Muscle of arm (tissue), 12 donors: Measurements from ENCODE around the gene KRT32. TPM values are rescaled to one million over a fixed set of nuclear protein-coding genes. Genes with fewer than 3 reads are reported as not detected.

Experiments
- DNase-seq: peaks from one replicate; pipeline ENCODE4 v3.0.0-alpha.2; 2013
- polyA plus RNA-seq, 12 donors: library from polyadenylated mRNA; unstranded; fragments of 120-200 nt; gene quantifications; one replicate each; pipeline ENCODE4 v1.2.1, GENCODE V29; 2013; ENCODE audit not compliant: insufficient read length in 12 of 12

The KRT32 gene
- polyA plus RNA-seq, 12 donors, result 0.55 TPM; not detected in 11

DNA sequence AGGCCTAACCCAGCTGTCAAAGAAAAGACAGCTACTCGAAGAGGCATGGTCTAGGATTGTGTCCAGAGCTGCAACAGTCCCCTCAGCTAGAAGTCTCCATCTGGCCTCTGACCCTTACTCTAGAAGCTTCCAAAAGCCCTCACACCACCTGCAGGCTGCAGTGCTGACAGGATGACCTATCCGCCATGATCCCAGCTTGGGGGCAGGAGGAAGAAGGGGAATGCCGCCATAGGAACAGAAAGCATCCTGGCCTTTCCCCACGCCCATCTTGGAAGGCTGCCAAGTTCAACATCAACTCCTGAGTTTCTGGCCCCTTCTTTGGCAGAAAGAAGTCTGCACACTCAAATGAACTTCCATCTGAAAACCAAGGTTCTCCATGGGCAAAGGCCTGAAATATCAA is 25.6 kb upstream of the KRT32 start:
- DNase-seq, result peak; percentile 17

DNA sequence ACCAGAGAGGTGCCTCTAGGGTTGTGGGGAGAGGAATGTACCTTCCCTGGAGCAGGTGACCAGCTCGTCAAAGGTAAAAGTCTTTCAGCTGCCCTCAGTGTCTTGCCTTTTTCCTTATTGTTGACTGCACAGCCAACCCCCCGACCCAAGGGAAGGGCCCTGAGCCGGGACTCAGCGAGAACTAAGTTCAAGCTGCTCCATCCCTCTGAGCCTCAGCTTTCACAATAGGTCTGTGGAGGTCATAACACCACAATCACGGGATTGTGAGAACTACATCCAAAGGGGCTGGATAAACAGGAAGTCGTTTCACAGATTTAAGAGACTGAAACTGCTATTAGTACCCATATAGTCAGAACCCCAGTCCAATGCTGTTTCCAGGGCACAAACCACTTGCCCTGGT is 25.2 kb upstream of the KRT32 start:
- DNase-seq, result no peak

DNA sequence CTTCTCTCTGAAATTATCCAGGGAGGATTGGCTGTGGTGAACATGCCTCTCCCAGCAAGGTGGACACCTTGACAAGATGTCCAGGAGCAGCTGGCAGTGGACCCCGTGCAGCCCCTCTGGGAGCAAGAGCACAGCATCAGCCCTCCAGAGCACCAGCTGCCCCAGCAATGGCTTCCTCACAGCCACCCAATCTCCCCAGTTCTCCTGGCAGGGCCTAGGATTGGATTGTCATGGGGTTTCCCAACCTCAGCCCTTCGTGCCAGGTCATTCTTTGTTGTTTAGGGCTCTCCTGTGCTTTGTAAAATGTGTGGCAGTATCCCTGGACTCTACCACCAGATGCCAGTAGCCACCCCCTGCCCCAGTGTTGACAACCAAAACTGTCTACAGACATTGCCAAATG is 24.3 kb upstream of the KRT32 start:
- no peak for DNase-seq

DNA sequence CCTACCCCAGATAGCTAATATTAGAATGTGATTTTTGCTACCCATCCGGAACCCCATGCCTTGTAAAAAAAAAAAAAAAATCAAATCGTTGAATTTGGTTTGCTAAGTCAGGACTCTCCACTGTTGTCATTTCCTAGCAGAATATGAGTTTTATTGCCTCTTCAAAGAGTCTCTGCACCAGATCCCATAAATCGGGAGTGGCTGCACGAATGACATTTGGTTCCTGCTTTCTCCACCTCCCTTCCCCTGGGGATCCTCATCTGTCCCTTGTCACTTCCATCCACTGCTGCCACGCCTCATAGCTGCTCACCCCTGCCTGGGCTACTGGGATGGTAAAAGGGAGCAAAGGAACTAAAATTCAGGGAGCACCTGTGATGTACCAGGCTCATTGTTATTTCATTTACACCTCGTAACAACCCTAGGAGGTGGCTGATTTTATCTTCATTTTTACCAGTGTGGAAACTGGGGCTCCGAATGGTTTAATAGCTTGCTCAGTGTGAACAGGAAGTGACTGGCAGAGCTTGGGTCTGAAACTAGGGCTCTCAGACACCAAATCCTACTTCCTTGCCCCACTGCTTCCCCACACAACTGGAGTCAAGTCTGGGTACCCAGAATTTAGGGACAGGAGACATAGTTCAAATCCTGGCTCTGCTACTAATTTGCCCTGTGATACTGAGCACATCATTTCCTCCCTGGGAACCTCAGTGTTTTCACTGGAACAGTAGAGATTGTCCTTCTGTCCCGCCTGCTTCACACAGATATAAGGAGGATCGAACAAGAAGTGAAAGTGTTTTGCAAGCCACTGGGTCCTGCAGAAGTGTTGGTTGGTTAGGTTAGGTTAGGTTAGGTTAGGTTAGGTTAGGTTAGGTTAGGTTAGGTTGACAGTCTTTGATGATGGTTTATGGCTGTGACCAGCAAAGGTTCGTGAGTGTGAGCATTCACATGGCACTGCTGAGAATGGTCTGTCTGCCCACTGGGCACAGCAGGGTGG is 23.1 kb upstream of the KRT32 start:
- DNase-seq, result no peak

GRCh38 chr17:41489531-41489930 is 22.3 kb upstream of the KRT32 start, which contains the start of gene KRT36:
Gene KRT36 (minus strand): TSS chr17:41489910. CDS start chr17:41489864, 46 bp downstream.
- no peak for DNase-seq

- no peak for DNase-seq
Observed at GRCh38 chr17:41486809-41487530, 19.8 kb upstream of the KRT32 start.

GRCh38 chr17:41486316-41486715 is 19.1 kb upstream of the KRT32 start:
- DNase-seq, result no peak

DNA sequence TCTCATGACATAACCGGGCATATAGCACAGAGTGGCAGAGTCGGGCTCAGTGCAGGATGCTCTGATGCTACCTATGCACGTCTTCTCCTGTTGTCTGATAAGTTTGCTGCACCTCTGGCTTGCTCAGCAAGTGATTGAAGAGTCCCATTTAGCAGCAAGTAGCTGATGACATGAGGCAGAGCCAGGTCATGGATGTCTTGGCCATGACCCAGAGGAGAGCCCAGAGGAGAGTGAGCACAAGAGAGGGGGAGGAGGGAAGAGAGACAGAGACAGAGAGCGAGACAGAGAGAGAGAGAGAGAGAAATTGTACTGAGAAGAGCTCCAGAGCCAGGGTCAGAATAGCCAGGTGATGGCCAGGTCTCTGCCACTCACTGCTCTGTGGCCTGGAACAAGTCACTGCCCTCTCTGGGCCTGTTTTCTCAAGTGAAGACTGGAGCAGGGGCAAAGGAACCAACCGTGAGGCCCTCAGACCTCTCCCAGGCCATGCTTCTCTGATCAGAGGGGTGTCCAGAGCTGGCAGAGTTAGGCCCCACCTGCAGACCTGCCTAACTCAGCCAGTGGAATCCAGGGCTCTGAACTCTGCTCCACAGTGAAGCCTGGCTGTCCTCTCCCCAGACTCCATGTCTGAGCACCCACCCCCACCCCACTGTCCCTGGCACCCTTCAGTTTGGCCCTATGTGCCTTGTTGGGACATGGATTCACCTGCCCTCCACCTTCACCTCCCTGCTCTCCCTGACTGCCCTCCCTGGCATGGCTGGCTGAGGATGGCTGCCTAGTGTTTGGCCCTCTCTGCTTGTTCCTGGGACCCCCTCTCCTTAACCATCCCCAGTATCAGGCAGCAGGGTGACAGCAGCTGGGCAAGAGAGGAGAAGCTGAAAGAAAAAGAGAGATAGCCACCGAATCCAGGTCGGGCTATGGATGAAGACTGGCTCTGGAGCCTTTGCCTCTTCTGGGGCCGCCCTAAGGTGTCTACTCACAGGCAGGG is 18.0 kb upstream of the KRT32 start:
- no peak for DNase-seq

DNA sequence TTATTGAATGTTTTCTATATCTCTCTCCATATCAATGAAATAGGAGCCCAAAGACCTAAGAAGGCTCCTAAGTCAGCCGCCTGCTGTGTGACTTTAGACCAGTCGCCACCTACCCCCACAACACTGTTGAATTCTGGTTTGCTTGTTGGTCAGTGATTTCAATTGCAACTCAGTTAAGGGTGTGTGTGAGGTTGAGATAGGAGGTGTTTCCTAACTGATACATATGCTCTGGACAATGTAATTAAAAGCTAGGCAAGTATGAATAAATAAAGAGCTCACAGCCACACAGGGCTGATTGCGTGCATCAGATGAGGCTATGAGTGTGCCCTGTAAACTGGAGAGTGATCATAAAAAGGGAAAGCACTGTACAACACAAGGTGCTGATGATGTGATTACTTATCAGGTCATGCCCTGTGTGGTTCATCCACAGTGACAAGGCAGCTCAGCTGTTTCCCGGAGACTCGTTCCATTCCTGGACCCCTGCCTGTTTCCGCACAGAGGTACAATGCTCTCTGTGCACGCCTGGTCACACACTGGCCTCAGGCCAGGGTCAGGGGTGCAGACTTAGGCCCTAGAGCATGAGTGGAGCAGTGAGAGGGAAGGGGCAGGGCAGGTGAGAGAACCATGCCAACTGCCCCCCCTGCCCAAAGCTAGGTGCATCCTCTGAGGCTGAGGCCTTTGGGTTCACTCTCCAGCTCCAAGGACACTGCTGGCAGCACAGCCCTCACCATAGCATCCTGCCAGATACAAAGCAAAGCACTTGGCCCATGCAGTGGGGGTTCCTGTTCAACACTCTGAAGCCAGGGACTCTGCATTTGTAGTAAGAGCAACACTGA is 17.0 kb upstream of the KRT32 start:
- no peak for DNase-seq

DNA sequence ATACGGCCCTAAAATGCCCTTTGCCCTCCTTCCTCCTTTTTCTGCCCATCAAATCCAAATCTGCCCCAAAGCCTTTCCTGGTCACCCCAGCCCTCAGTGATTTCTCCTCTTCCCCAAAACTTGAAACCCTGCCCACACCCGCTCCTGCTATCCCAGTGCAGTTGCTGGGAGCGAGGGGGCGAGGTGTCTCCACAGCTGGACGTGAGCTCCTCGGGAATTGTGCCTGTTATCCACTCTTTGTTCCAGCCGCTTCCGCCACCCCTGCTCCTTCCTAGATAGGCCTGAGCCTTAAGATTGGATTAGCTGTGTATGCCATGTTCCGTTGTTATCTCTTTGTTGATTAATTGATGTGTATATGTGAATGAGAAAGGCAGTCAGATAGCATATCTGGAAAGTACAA is 16.3 kb upstream of the KRT32 start:
- no peak for DNase-seq

DNA sequence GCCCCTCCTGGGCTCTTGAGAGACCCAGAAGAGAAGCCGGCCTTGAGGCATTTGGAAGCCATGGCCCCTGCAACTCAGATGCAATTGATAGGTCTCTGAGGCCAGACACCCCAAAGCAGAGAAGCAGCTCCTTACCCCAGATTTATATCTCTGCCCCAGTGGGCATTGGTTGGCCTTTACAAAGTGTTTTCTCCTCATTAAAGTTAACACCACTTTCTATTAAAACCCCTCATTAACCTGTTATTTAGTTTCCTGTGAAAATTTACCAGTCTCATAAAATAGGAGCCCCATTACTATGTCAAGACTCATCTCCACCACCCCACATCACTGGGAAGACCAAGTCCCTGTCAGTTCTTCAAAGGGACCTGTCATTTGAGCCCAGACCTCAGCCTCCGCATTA is 13.8 kb upstream of the KRT32 start, which contains the start of gene KRT35:
TSS of gene KRT35 (minus strand) at position 116 of the 400 bp plus-strand sequence. CDS start at position 62, 54 bp downstream.
- DNase-seq, result no peak

DNA sequence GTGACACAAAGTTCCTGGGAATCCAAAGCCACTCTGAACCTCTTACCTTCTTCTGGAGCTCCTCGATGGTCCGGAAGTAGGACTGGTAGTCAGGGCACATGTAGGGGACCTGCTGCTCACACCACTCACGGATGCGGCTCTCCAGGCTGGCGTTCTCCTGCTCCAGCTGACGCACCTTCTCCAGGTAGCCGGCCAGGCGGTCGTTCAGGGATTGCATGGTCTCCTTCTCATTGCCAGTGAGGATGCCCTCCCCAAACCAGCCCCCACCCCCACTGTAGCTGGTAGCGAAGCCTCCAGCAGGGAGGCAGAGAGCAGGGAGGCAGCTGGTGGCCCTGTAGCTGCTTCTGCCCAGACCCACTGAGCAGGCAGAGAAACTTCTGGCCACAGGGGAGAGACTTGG is 13.4 kb upstream of the KRT32 start:
- DNase-seq, result no peak

GRCh38 chr17:41480136-41480535 is 12.9 kb upstream of the KRT32 start:
- no peak for DNase-seq

DNA sequence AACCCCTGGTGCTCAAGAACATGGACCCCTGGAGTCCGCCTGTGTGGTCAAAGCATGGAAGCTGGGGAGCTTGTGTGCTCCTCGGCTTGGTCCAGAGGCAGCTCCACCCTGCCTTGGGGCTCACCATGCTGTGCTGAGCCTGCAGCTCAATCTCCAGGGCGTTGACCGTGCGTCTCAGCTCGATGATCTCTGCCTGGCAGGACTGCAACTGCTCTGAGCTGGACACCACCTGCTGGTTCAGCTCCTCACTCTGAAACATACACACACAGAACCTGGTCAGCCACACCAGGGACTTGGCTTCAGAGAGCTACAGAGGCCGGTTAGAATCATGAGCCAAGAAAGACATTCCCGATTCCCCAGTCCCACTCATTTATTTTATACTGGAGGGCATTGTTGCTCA is 11.1 kb upstream of the KRT32 start:
- no peak for DNase-seq

DNA sequence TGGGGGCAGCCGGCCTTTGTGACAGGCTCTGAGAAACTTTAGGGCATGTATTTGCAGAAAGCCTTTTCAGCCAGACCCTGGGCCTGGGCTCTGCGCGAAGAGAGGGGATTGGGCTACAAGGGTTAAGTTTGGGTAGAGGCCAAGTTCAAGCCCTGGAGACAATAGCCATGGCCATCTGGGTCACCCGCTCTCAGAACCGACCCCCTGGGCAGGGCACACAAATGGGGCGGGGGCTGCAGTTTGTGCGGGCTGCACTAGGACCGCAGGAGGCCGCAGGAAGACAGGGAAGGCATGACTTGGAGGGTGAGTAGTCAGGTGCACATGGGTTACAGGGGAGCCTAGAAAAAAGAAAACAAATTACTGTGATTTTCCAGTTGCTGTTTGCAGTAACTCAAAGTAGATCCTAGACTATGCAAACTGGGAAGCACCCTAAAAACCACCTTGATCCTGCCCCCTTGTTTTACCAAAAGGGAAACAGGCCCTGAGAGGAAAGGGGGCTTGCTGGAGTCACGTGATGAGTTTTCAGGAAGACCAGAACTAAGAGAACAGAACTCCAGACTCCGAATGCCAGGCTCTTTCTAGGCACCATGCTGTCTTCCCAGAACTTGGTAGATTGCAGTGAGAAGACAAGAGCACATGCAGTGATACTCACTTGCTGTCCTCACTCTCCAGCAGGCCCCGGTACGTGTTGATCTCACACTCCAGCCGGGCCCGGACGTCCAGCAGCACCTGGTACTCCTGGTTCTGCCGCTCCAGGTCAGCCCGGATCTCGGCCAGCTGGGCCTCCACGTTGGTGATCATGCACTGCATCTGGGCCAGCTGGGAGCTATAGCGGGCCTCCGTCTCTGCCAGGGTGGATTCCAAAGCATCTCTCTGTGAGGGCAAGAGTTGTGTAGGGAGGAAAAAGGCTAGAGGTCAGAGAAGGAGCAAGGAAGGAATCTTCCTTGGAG is 10.0 kb upstream of the KRT32 start:
- no peak for DNase-seq

DNA sequence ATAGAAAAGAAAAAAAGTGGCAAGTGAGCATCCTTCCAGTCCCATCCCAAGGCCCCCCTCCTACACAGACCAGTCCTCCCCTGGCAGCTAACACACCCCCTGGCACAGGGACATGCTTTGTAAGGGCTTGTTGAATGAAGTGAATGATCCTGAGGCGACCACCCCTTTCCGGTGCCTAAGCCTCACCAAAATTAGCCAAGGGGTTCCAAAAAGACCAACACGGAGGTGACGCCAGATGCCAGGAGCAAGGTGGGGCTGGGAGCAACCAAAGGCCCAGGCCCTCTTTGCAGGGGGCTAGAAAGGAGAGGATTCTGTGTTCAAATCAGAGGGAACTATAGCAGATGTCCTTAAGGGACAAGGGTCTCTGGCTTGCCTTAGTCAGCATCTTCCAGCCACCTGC is 8.2 kb upstream of the KRT32 start:
- DNase-seq, result no peak

- no peak for DNase-seq
Observed at GRCh38 chr17:41474863-41475262, 7.7 kb upstream of the KRT32 start.

GRCh38 chr17:41468346-41468745 is 1.2 kb upstream of the KRT32 start:
- no peak for DNase-seq

DNA sequence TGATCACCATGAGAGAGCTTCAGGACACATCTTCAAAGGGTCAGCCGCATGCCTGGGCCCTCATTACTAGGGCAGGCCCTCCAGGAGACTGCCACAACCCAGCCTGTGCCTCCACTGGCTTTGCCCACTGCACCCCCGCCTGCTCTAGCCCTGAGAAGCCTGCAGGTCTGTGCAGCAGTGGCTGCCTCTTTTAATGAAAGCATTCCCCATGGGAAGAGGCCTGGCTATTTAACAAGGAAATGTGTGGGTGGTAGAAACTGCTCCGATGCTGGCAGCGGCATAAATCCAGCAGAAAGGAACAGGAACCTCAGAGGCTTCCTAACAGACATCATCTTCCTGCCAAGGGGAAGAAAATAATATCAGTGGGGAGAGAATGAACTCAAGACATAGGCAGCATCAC is 375 bp upstream of the KRT32 start:
- DNase-seq, result no peak
